Measurements from ENCODE around the gene SDF2.

GRCh38 chr17:28669918-28670317 is 8.2 kb upstream of the SDF2 start:
- no peak for TF ChIP-seq TEAD4 (IDR thresholded peaks at IDR 0.05)
- no peak for TF ChIP-seq CREB1 (IDR thresholded peaks at IDR 0.05; ENCODE audit: low read depth)
- no peak for TF ChIP-seq ZBTB7A (IDR thresholded peaks at IDR 0.05; ENCODE audit: low read depth)
- TF ChIP-seq YY1 (IDR thresholded peaks at IDR 0.05; ENCODE audit: low read depth), result no peak
- no peak for TF ChIP-seq MAX (IDR thresholded peaks at IDR 0.05)

All from Ishikawa (cell line).